Measurements from ENCODE around the gene PDLIM7. TPM values are rescaled to one million over a fixed set of nuclear protein-coding genes. Genes with fewer than 3 reads are reported as not detected.
"Not testable (repeated sequence)": the region's sequence is repeated elsewhere in the genome, so short reads cannot be mapped to it uniquely, and the experiment has no call there.

The PDLIM7 gene
- total RNA-seq, 4 donors from 2014 or later = 28.7 to 41.3 (median 32.0) TPM

- no peaks in the 10 kb centered on the region for H3K9me3 ChIP-seq
- H3K4me3 ChIP-seq = no peak overlapping the region
- no peaks in the 10 kb centered on the region for H3K27me3 ChIP-seq
- WGBS = 90% methylated on average over 9 of the region's 15 CpGs
- peaks cover 2% of the 10 kb centered on the region for H3K4me1 ChIP-seq
- peaks cover 69% of the 10 kb centered on the region for H3K36me3 ChIP-seq
- no peak overlapping the region for H3K27ac ChIP-seq
- no peak for TF ChIP-seq POLR2A (IDR thresholded peaks at IDR 0.05)
- TF ChIP-seq POLR2AphosphoS5 (IDR thresholded peaks at IDR 0.05) = no peak
- no peak for TF ChIP-seq CTCF (IDR thresholded peaks at IDR 0.05)
- TF ChIP-seq EP300 (IDR thresholded peaks at IDR 0.05) = no peak
- DNase-seq (ENCODE audit: low spot score in 2 of 2) = no peak
These were observed 9.4 kb downstream of the PDLIM7 start for GRCh38 chr5:177487975-177488374.

- no peak overlapping the region for H3K27ac ChIP-seq
- peaks cover 65% of the 10 kb centered on the region for H3K36me3 ChIP-seq
- no peak for DNase-seq (ENCODE audit: low spot score in 2 of 2)
- H3K4me3 ChIP-seq = no peak overlapping the region
- H3K27me3 ChIP-seq = no peaks in the 10 kb centered on the region
- WGBS = 93% methylated on average over 8 of the region's 8 CpGs
- TF ChIP-seq POLR2AphosphoS5 (IDR thresholded peaks at IDR 0.05) (no peak), POLR2A (IDR thresholded peaks at IDR 0.05) (no peak), EP300 (IDR thresholded peaks at IDR 0.05) (no peak), CTCF (IDR thresholded peaks at IDR 0.05) (no peak)
- H3K4me1 ChIP-seq = no peaks in the 10 kb centered on the region
- H3K9me3 ChIP-seq = no peaks in the 10 kb centered on the region
These were observed 10.3 kb downstream of the PDLIM7 start for GRCh38 chr5:177487144-177487543.

GRCh38 chr5:177486256-177486655 is 11.1 kb downstream of the PDLIM7 start:
- Histone ChIP-seq H3K4me3 (no peak overlapping the region), H3K4me1 (no peaks in the 10 kb centered on the region), H3K27me3 (no peaks in the 10 kb centered on the region), H3K36me3 (peaks cover 56% of the 10 kb centered on the region), H3K27ac (no peak overlapping the region), H3K9me3 (no peaks in the 10 kb centered on the region)
- WGBS = 100% methylated on average over 3 of the region's 3 CpGs
- DNase-seq (ENCODE audit: low spot score in 2 of 2) = no peak
- TF ChIP-seq POLR2A (IDR thresholded peaks at IDR 0.05) (no peak), POLR2AphosphoS5 (IDR thresholded peaks at IDR 0.05) (no peak), EP300 (IDR thresholded peaks at IDR 0.05) (no peak), CTCF (IDR thresholded peaks at IDR 0.05) (no peak)

GRCh38 chr5:177485753-177486152 is 11.7 kb downstream of the PDLIM7 start:
- not testable (repeated sequence) for H3K4me3 ChIP-seq
- H3K36me3 ChIP-seq = peaks cover 51% of the 10 kb centered on the region

GRCh38 chr5:177484902-177485549 is 12.4 kb downstream of the PDLIM7 start:
- no peaks in the 10 kb centered on the region for H3K9me3 ChIP-seq
- no peak overlapping the region for H3K27ac ChIP-seq
- TF ChIP-seq CTCF (IDR thresholded peaks at IDR 0.05) (no peak), POLR2AphosphoS5 (IDR thresholded peaks at IDR 0.05) (no peak), EP300 (IDR thresholded peaks at IDR 0.05) (no peak), POLR2A (IDR thresholded peaks at IDR 0.05) (no peak)
- WGBS = 80% methylated on average over 11 of the region's 13 CpGs
- no peak overlapping the region for H3K4me3 ChIP-seq
- H3K36me3 ChIP-seq = peaks cover 44% of the 10 kb centered on the region
- no peaks in the 10 kb centered on the region for H3K4me1 ChIP-seq
- no peaks in the 10 kb centered on the region for H3K27me3 ChIP-seq
- no peak for DNase-seq (ENCODE audit: low spot score in 2 of 2)

More at GRCh38 chr5:177485753-177486152, 11.7 kb downstream of the PDLIM7 start:
- not testable (repeated sequence) for DNase-seq (ENCODE audit: low spot score in 2 of 2); H3K27ac ChIP-seq; H3K27me3 ChIP-seq; H3K4me1 ChIP-seq; H3K9me3 ChIP-seq
- WGBS = 100% methylated on average over 3 of the region's 3 CpGs
